COR-L47 (cell line): Measurements from ENCODE around the gene HMGB4.

ENCODE experiments used
- DNase-seq: peaks from one replicate; lab custom pipeline; 2025; lab: John Stamatoyannopoulos, UW

Gene HMGB4

GRCh38 chr1:33848205-33848937 lies 15.5 kb upstream of the HMGB4 start:
- no peak for DNase-seq

- no peak for DNase-seq
Measured at GRCh38 chr1:33849211-33849610, 14.7 kb upstream of the HMGB4 start.

GRCh38 chr1:33850481-33850880 lies 13.4 kb upstream of the HMGB4 start:
- no peak for DNase-seq

GRCh38 chr1:33852711-33853110 lies 11.2 kb upstream of the HMGB4 start:
- no peak for DNase-seq

GRCh38 chr1:33853431-33853830 lies 10.4 kb upstream of the HMGB4 start:
- DNase-seq = peak; percentile 44

GRCh38 chr1:33854091-33854490 lies 9.8 kb upstream of the HMGB4 start:
- DNase-seq = no peak

- no peak for DNase-seq
Measured at GRCh38 chr1:33860671-33861070, 3.2 kb upstream of the HMGB4 start.

- DNase-seq = no peak
Measured at GRCh38 chr1:33864460-33865389, 846 bp downstream of the HMGB4 start.

- no peak for DNase-seq
Measured at GRCh38 chr1:33866281-33866680, 2.4 kb downstream of the HMGB4 start.

GRCh38 chr1:33867684-33868083 lies 3.8 kb downstream of the HMGB4 start:
- DNase-seq = no peak

GRCh38 chr1:33872275-33872674 lies 8.4 kb downstream of the HMGB4 start:
- no peak for DNase-seq

GRCh38 chr1:33872683-33873082 lies 8.8 kb downstream of the HMGB4 start:
- no peak for DNase-seq

GRCh38 chr1:33874636-33875035 lies 10.8 kb downstream of the HMGB4 start:
- no peak for DNase-seq

GRCh38 chr1:33875862-33876261 lies 12.0 kb downstream of the HMGB4 start:
- DNase-seq = no peak

- no peak for DNase-seq
Measured at GRCh38 chr1:33876970-33877650, 13.2 kb downstream of the HMGB4 start.

GRCh38 chr1:33878392-33878791 lies 14.5 kb downstream of the HMGB4 start:
- no peak for DNase-seq

GRCh38 chr1:33880305-33880704 lies 16.4 kb downstream of the HMGB4 start:
- DNase-seq = no peak

GRCh38 chr1:33886496-33886895 lies 22.6 kb downstream of the HMGB4 start:
- DNase-seq = no peak

GRCh38 chr1:33893147-33893830 lies 29.4 kb downstream of the HMGB4 start:
- no peak for DNase-seq

- no peak for DNase-seq
Measured at GRCh38 chr1:33895396-33895795, 31.5 kb downstream of the HMGB4 start.

- no peak for DNase-seq
Measured at GRCh38 chr1:33895976-33896375, 32.1 kb downstream of the HMGB4 start.

GRCh38 chr1:33897092-33897725 lies 33.3 kb downstream of the HMGB4 start:
- DNase-seq = no peak
